ENCODE measurements around the gene AOX1.

- TF ChIP-seq YY1 (IDR thresholded peaks at IDR 0.05) (no peak), CTCF (IDR thresholded peaks at IDR 0.05; ENCODE audit: low read depth, low read length, missing input control) (no peak), RAD21 (IDR thresholded peaks at IDR 0.05) (no peak), REST (IDR thresholded peaks at IDR 0.05) (no peak), HNF4G (IDR thresholded peaks at IDR 0.05) (no peak)
- TF ChIP-seq, protein P1, sequence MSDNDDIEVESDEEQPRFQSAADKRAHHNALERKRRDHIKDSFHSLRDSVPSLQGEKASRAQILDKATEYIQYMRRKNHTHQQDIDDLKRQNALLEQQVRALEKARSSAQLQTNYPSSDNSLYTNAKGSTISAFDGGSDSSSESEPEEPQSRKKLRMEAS (IDR thresholded peaks at IDR 0.05), result no peak
Observed at GRCh38 chr2:200653021-200653420, 67.2 kb downstream of the AOX1 start.

All from liver (tissue), 3 donors.